ENCODE results near the gene TM9SF4. TPM values are rescaled to one million over a fixed set of nuclear protein-coding genes. Genes with fewer than 3 reads are reported as not detected.
"Not testable (repeated sequence)": the region's sequence is repeated elsewhere in the genome, so short reads cannot be mapped to it uniquely, and the experiment has no call there.

TM9SF4 gene
- total RNA-seq, 1 experiment from 2014 or later: 36.8 TPM

DNA sequence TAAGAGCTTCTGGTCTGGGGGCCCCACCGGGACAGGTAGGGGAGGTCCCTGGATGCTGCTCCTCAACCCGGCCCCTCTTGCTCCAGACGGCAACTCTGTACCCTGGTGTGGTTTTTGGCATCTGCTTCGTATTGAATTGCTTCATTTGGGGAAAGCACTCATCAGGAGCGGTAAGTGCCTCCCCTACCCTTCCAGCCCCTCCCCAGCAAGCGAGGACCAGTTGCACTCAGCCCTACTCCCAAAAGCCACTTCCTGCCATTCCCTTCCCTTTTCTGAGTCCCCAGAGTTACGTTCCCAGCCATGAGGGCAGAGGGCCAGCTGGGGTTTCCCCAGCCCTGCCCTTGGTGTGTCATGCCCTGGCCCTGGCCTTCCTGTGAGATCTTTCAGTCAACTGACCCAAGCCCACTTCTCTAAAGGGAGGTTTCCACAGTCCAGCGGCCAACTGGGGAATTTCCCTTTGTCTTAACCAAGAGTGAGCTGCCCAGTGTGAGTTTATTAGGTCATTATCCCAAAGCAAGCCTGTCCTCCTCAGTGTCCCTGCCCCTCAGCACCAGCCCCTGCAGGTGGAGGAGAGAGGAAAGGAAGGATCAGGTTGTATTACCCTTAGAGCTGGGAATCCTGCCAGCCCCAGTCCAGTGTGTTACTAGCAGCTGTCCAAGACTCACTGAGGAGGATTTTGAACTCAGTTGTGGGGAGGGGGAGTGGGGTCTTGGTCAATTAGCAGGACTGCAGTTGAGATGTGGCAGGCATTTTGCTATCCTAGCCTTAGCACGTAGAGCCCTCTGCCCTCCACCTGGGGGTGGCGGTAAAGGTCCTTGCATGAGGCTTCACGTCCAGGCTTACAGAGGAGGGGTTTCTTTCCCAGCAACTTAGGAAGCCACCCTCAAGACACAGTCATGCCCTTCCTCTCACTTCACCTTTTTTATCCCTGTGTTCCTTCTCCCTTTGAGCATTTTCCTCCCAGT, 45.8 kb downstream of the TM9SF4 start:
- DNase-seq (ENCODE audit: low read depth): peak; percentile 92

DNA sequence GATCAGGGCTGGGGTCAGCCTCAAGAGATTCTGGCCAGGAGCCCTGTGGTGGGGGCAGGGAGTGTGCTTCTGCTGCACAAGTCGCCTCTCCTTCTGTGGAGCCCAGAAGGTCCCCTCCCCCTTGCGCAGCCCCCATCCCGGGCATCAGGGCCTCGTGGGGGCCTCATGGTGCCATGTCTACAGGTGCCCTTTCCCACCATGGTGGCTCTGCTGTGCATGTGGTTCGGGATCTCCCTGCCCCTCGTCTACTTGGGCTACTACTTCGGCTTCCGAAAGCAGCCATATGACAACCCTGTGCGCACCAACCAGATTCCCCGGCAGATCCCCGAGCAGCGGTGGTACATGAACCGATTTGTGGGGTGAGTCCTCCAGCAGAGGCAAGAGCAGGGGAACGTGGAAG, 48.1 kb downstream of the TM9SF4 start:
- no peak for DNase-seq (ENCODE audit: low read depth)

DNA sequence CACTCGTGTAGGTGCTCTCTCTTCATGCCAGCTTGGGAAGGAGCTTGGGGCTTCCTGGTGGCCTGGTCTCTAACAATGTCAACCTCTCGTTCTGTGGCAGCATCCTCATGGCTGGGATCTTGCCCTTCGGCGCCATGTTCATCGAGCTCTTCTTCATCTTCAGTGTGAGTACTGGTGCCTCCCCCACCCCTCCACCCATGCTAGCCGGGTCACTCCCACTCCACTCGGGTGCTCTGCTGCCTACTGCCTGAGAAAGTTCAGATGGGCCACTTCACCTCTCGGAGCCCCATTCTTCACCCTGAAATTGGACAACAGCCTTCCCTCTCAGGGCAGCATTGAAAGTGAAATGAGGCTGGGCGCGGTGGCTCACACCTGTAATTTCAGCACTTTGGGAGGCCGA, 48.8 kb downstream of the TM9SF4 start:
- no peak for DNase-seq (ENCODE audit: low read depth)

DNA sequence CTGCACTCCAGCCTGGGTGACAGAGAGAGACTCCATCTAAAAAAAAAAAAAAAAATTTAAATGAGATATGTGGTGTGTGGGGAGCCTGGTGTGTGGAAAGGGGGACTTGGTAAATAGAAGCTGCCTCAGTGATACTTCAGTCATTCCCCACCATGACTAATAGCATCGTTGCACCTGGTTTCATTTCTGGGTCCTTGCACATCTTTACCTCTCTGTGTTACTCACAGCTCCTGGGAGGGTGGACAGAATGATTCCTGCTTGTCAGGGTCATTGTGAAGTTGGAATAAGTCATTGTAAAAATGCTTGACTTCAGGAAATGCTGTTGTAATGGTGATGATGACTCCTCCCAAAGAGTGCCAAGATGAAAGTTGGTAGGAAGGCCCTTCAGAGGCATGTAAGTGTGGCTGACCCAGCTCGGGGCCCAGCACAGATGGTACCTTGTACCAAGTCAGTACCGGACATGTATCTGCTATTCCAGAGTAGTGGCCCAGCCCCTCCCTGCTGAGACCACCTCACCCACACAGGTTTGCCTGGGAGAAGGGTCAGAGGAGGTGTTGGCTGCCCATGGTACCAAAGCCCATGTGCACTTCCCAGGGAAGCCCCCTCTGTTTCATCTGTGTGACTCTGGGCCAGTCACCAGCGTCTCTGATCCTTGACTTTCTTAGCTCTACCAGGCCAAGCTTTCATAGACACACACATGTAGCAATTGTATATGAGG, 49.6 kb downstream of the TM9SF4 start:
- DNase-seq (ENCODE audit: low read depth): no peak

DNA sequence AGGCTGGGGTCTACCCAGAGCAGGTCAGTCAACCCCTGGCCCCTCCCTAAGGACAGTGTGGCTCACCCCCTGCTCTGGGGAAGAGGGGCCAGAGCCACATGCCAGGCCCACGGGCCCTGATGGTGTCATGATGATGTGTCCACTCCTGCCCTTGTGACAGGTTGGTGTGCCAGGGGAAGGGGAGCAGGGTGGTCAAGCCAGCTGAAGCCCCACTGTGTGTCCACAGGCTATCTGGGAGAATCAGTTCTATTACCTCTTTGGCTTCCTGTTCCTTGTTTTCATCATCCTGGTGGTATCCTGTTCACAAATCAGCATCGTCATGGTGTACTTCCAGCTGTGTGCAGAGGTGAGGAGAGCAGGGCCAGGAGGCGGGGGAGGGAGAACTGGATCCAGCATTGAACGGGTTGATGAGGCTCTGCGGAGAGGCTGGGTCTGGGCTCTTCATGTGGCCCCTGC, 50.3 kb downstream of the TM9SF4 start:
- no peak for DNase-seq (ENCODE audit: low read depth)

DNA sequence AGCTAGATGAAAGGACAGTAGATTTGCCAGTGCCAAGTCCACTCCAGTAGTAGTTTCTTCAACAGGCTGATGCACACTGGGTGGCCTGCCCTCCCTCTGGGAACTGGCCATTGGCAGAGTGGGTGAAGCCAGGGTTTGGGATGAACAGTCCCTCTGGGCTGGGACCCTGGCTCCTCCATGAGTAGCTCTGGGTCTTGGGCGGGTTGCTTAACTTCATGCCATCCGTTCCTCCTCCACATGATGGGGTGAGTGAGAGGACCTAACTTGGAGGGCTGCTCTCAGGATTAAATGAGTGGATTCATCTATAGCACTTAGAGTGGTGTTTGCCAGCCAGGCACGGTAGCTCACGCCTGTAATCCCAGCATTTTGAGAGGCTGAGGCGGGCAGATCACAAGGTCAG, 50.8 kb downstream of the TM9SF4 start:
- DNase-seq (ENCODE audit: low read depth): no peak

DNA sequence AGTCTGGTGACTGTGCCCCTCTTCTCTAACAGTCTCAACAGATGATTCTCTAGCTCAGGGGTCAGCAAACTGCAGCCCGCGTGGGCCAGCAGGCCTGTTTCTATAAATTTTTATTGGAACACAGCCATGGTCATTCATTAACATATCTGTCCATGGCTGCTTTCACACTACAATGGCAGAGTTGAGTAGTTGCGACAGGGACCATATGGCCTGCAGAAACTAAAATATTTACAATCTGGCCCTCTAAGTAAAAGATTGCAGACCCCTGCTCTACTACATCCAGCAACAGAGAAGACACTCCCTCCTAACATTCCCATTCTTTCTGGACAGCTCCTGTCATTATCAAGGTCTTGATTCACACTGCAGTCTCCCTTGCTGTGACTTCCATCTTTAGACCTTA, 52.8 kb downstream of the TM9SF4 start:
- DNase-seq (ENCODE audit: low read depth): no peak

DNA sequence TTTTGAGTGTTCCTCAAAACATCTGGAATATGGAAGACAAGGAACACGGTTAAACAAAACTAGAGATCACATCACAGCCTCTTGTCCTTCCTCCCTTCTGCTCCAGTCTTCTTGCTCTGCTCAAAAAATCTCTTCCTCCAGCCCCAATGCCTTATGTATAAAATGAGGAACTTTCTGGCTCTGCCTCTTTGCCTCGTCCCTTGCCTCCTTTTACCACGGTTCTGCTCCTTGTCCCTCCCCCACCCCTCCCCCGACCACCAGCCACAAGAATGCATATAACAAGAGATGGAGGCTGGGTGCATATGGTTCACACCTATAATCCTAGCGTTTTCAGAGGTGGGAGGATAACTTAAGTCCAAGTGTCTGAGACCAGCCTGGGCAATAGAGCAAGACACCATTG, 54.4 kb downstream of the TM9SF4 start:
- no peak for DNase-seq (ENCODE audit: low read depth)

DNA sequence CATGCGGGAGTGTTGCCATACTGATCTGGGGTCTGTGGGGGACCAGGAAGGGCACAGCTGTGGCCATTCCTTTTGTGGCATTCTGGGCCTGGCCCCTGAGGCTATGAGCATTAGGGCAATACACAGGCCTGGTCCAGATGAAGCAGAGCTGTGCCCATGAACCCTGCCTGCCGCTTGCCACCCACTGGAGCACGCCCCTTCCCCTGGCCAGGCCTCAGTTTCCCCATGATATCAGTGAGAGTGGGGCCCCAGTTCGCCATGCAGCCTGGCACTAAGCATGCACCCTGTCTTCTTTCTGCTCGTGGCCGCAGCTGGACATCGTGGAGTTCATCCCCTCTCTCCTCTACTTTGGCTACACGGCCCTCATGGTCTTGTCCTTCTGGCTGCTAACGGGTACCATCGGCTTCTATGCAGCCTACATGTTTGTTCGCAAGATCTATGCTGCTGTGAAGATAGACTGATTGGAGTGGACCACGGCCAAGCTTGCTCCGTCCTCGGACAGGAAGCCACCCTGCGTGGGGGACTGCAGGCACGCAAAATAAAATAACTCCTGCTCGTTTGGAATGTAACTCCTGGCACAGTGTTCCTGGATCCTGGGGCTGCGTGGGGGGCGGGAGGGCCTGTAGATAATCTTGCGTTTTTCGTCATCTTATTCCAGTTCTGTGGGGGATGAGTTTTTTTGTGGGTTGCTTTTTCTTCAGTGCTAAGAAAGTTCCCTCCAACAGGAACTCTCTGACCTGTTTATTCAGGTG, 55.6 kb downstream of the TM9SF4 start:
- no peak for DNase-seq (ENCODE audit: low read depth)

DNA sequence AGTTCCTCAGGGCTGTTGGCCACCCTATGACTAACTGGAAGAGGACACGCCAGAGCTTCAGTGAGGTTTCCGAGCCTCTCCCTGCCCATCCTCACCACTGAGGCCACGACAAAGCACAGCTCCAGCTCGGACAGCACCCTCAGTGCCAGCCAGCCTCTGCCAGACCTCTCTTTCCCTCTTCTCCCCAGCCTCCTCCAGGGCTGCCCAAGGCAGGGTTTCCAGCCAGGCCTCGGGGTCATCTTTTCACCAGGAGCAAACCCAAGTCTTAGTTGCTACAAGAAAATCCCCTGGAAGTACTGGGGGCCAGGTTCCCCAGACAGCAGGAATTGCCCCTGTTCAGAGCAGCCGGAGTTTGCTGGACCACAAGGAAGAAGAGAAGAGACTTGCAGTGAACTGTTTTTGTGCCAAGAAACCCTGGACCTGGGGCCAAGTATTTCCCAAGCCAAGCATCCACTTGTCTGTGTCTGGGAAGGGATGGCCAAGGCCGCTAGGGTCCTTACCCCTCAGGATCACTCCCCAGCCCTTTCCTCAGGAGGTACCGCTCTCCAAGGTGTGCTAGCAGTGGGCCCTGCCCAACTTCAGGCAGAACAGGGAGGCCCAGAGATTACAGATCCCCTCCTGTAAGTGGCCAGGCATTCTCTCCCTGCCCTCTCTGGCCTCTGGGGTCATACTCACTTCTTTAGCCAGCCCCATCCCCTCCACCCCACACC, 56.5 kb downstream of the TM9SF4 start:
- DNase-seq (ENCODE audit: low read depth): no peak

DNA sequence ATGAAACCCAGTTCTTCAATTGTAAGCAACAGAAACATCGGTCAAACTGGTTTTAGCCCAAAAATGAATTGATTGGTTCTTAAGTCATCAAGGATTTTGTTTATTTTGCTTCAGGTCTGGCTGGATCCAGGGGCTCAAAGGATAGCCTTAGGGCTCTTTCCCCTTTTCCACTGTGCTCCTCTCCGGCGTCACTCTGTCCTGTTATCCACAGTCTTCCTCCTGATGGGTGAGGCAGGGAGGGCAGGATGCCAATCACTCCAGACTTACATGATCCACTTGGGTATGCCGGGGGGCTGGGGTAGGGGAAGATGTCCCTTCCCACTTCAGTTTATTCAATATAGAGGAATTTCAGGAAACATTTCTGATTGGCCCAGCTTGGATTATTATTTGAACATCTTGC, 58.0 kb downstream of the TM9SF4 start:
- no peak for DNase-seq (ENCODE audit: low read depth)

DNA sequence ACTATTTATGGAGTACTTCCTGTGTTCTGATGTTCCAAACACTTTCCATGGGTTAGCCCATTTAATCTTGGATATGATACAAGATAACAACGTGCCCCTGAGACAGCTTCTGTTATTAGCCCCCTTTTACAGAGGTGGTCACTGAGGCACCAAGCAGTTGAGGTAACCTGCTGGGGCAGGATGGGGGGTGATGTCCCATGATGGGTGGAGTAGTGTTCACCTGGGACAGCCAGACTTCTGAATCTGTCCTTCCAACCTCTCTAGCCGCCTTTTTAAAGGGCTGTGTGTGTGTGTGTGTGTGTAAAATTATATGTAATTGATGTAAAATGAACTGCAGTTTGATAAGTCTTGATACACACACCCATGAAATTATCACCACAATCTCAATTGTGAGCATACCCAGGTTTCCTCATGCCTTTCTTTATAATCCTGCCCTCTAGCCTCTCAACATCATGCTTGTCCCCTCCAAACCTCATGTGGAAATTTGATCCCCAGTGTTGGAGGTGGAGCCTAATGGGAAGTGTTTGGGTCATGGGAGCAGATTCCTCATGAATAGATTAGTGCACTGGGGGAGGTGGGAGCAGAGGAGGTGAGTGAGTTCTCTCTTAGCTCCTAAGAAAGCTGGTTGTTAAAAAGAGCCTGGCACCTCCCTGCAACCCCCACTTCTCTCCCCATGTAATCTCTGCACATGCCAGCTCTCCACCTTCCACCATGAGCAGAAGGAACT, 58.8 kb downstream of the TM9SF4 start:
- DNase-seq (ENCODE audit: low read depth): peak; percentile 35

DNA sequence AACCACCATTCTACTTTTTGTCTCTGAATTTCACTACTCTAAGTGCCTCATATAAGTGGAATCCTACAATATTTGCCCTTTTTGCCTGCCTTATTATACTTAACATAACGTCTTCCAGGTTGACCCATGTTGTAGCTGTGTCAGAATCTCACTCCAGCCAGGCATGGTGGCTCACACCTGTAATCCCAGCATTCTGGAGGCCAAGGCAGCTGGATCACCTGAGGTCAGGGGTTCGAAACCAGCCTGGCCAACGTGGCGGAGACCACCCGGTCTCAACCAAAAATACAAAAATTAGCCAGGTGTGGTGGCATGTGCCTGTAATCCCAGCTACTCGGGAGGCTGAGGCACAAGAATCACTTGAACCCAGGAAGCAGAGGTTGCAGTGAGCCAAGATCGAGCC, 68.2 kb downstream of the TM9SF4 start:
- not testable (repeated sequence) for DNase-seq (ENCODE audit: low read depth)

DNA sequence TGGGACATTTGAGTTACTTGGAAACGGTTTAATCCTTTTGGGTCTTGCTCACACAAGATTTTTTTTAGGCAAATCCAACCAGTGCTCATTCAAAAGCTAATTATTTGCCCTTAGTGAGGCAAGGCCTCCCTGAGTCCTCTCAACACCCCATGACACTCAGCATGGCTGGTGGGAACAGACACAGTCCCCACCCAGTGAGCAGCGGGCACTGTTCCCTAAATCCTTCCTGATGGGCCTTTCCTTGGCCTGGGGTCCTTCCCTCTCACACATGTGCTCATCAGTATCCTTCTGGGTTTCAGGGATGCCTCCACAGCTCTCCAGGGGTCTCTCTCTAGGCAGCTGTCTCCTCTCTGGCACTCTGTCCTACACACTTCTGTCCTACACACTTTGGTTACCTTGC, 70.0 kb downstream of the TM9SF4 start:
- DNase-seq (ENCODE audit: low read depth): no peak

DNA sequence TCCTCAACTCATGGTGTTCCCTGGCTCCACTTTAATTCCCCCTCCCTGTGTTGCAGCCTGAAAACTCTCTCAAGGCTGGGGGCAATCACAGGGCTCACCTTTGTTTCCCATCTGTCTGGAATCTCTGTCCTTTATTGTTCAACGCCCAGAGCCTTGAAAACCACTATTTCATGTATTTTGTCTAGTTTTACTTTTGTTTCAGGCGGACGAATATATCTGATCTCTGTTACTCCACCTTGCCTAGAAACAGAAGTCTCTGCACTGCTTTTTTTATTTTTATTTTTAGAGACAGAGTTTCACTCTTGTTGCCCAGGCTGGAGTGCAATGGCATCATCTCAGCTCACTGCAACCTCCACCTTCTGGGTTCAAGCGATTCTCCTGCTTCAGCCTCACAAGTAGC, 70.4 kb downstream of the TM9SF4 start:
- DNase-seq (ENCODE audit: low read depth): no peak

DNA sequence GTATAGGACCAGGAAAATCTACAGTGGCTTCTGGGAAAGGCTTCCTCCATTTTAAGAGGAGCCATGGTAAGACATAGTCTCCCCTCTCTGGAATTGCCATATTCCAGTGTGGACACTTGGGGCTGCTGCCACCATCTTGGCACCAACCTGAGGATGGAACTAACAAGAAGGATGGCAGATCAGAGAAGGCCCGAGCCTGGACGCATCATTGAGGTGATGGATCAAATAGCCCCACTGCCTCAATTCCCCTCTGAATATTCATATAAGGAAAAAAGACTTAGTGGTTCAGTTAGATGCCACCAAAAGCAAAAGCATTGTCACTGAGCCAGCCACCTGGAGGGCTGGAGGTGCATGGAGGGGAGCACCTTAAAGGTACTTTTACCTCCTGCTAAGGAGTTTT, 72.1 kb downstream of the TM9SF4 start:
- DNase-seq (ENCODE audit: low read depth): no peak

DNA sequence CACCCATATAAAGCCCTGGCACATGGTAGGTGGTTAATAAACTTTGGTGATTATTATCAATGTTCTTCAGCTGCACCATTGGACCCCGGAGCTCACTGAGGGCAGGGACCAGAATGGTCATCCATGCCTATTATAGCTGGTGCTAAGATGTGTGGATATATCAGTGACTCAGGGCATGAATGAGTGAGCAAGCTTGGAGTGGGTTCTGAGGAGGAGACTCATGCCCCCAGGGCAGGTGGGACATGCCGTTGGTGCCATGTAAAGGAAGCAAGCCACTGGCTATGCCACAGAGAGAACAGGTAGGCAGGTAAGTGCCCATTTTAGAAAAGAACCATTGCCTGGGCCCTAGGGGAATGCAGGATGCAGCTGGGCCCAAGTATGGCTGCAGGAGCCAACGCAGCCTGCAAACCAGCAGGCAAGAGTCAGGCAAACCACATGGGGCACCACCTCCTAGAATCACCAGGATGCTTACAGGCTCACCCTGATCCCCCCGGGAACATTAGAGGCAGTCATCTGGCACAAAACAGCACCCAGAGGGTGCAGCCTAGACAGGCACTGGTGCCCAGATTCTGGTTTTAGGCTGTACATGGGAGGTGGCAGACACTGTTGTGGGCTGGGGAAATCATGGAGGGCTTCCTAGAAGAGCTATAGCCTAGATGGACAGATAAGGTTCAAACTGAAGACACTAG, 74.6 kb downstream of the TM9SF4 start:
- no peak for DNase-seq (ENCODE audit: low read depth)

DNA sequence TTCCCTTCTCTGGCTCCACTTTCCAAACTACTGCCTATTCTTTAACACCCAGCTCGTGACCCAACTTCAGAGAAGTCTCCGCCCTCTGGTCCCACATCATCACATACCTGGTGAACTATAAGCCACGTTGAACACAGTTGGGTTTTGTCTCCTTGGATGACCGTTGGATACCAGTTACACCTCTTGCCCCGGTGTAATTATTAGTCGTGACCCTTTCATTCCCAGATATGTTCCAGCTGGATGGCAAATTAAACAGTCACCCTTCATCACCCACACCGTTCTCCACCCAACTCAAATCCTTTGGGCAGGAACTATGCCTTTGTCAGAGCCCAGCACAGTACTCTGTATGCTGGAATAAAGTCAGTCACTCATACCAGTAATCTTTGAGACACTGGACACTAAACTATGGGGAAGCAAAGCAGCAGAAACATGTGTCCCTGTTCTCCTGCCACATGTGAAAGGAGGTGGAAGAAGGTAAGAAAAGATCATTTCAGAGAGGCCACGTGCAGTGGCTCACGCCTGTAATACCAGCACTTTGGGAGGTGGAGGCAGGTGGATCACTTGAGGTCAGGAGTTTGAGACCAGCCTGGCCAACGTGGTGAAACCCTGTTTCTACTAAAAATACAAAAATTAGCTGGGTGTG, 75.6 kb downstream of the TM9SF4 start:
- no peak for DNase-seq (ENCODE audit: low read depth)

DNA sequence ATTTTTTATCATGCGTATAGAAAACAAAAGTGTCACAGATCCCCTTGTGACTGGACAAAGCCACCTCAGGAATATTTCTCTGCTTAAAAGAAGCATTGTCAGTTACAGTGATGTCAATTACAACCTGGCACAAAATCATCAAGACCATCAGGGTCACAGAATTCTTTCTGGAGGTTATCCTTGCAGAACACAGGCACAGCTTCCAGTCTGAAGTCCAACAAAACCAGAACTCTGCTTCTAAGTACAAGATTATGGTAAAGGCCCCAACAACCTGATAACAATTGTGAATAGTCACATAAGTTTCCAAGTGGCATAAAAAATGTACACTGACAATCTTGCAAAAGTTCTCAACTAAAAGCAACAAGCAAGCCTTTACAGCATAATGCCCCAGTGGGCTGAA, 77.0 kb downstream of the TM9SF4 start:
- DNase-seq (ENCODE audit: low read depth): no peak

Data from LHCN-M2 (cell line).